Measurements from ENCODE around the gene MLLT11.

GRCh38 chr1:151024540-151025146 is 35.6 kb upstream of the MLLT11 start:
- TF ChIP-seq CTCF (IDR thresholded peaks at IDR 0.05; ENCODE audit: low read depth, low read length, missing input control) (peak; percentile 59), JUND (IDR thresholded peaks at IDR 0.05) (no peak), REST (IDR thresholded peaks at IDR 0.05) (no peak)
